Fibroblast of lung (primary cell): ENCODE results near the gene STPG4. TPM values are rescaled to one million over a fixed set of nuclear protein-coding genes. Genes with fewer than 3 reads are reported as not detected.

Source experiments
- DNase-seq, 2 donors: peaks; one replicate each; pipeline versions ENCODE4 v3.0.0 to v3.0.0-alpha.2; 2010; ENCODE audit warnings: low read depth in 2 of 2
- H2AFZ ChIP-seq: 2 replicates; pipeline ENCODE4 v1.5.1; 2012; ENCODE audit warnings: low read length, control low read depth, inconsistent platforms
- H3K27ac ChIP-seq: 2 replicates; pipeline ENCODE4 v1.5.1; 2011; ENCODE audit warnings: low read length, control low read depth; ENCODE audit not compliant: insufficient read depth
- H3K27me3 ChIP-seq: 2 replicates; pipeline ENCODE4 v1.5.1; 2011; ENCODE audit warnings: mild to moderate bottlenecking, low read length; ENCODE audit not compliant: control insufficient read depth, insufficient read depth
- H3K36me3 ChIP-seq: 2 replicates; pipeline ENCODE4 v1.5.1; 2011; ENCODE audit warnings: low read length; ENCODE audit not compliant: control insufficient read depth, insufficient read depth
- H3K4me1 ChIP-seq: 2 replicates; pipeline ENCODE4 v1.5.1; 2011; ENCODE audit warnings: low read length; ENCODE audit not compliant: control insufficient read depth, insufficient read depth; ENCODE audit errors: extremely low read depth
- H3K4me2 ChIP-seq: 2 replicates; pipeline ENCODE4 v1.5.1; 2011; ENCODE audit warnings: low read length, control low read depth; ENCODE audit not compliant: insufficient read depth; ENCODE audit errors: extremely low read depth
- H3K4me3 ChIP-seq, 4 experiments: fragments of 200-600 bp in 1 of 4; sonication (generic) in 1 of 4; replicated peaks in 1 of 4; 2 replicates each; pipeline ENCODE4 v1.5.1; 2011 to 2016; ENCODE audit warnings: low read length in 4 of 4, low read depth in 3 of 4, mild to moderate bottlenecking in 3 of 4, control low read depth in 2 of 4, inconsistent platforms in 1 of 4, mixed read lengths in 1 of 4; ENCODE audit not compliant: insufficient read depth in 1 of 4; ENCODE audit errors: control extremely low read depth in 1 of 4
- H3K79me2 ChIP-seq: 2 replicates; pipeline ENCODE4 v1.5.1; 2012; ENCODE audit warnings: mild to moderate bottlenecking, low read length, inconsistent platforms; ENCODE audit not compliant: control insufficient read depth, insufficient read depth
- H3K9ac ChIP-seq: 2 replicates; pipeline ENCODE4 v1.5.1; 2011; ENCODE audit warnings: mild to moderate bottlenecking, low read length, control low read depth; ENCODE audit not compliant: insufficient read depth
- H3K9me3 ChIP-seq: 2 replicates; pipeline ENCODE4 v1.5.1; 2012; ENCODE audit warnings: low read depth, low read length; ENCODE audit not compliant: control insufficient read depth, insufficient read depth
- H4K20me1 ChIP-seq: 2 replicates; pipeline ENCODE4 v1.5.1; 2011; ENCODE audit warnings: low read length; ENCODE audit not compliant: control insufficient read depth, insufficient read depth; ENCODE audit errors: extremely low read depth
- CTCF ChIP-seq, 2 donors: IDR thresholded peaks in 1 of 2; conservative IDR thresholded peaks in 1 of 2; 1 replicate in 1 of 2; 2 replicates in 1 of 2; pipeline ENCODE4 v1.5.1; 2011 to 2012; ENCODE audit warnings: low read length in 2 of 2, control low read depth in 1 of 2, inconsistent platforms in 1 of 2, low read depth in 1 of 2, mild to moderate bottlenecking in 1 of 2
- EZH2 ChIP-seq: IDR thresholded peaks from 2 replicates; pipeline ENCODE4 v1.5.1; 2012; ENCODE audit warnings: low read length, control low read depth, mild to moderate bottlenecking; ENCODE audit errors: missing control alignments
- polyA plus RNA-seq, 2 donors: library from polyadenylated mRNA; depleted of rRNA in 1 of 2; stranded (reverse) in 1 of 2; unstranded in 1 of 2; fragments of >200 nt; gene quantifications; 2 replicates each; pipeline ENCODE4 v1.2.1, GENCODE V29; 2011 to 2012; ENCODE audit warnings: missing spikeins in 1 of 2
- total RNA-seq: library from RNA; depleted of rRNA; stranded (reverse); fragments of >200 nt; gene quantifications from 2 replicates; pipeline ENCODE4 v1.2.1, GENCODE V29; 2014

The STPG4 gene
- total and polyA plus RNA-seq, 2 donors (not counting 1 experiment from before 2014, with no cell fraction given) = 0.33 TPM; not detected in 1

- Histone ChIP-seq H3K36me3 (no peaks in the 10 kb centered on the region), H3K4me3 (no peak overlapping the region), H3K9ac (no peak overlapping the region), H3K4me1 (peaks cover 8% of the 10 kb centered on the region), H3K27me3 (no peaks in the 10 kb centered on the region), H4K20me1 (no peaks in the 10 kb centered on the region), H3K4me2 (no peak overlapping the region), H2AFZ (no peak overlapping the region), H3K9me3 (no peaks in the 10 kb centered on the region), H3K27ac (no peak overlapping the region), H3K79me2 (no peaks in the 10 kb centered on the region)
- DNase-seq = no peak
- no peak for TF ChIP-seq EZH2
- no peak for TF ChIP-seq CTCF (conservative IDR thresholded peaks at IDR 0.05 in 1 of 2, IDR thresholded peaks at IDR 0.05 in 1 of 2; ENCODE audit: low read depth in 1 of 2, low read length in 2 of 2)
These were observed 59.6 kb downstream of the STPG4 start for GRCh38 chr2:47095349-47096020.

DNA sequence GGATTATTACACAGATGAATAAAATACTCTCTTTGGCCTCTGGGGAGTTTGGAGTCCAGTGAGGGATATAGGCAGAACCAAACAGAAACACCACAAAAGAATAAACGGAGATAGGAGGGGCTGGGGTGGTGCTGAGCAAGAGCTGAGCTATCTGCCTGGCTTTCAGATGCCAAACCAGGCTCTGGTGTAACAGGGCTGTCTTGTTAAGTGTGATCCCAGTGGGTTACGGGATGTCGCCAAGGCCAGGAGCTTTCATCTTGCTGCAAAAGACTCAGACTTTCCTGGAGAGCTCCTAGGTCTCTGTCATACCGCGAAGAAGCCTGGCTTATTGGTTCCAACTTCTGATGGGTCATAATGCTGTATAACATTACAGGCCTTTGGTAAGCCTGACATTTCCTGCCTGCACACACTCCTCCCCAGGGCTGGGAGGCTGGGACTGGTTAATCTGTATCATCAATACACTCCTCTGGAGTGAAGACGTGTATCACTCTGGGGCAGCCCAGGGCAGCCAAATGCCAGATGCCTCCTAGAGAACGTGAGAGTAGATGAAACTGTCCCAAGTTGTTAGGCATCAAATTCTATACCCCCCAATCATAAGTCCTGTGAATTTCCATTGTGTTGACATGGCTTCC lies 60.5 kb downstream of the STPG4 start:
- Histone ChIP-seq H4K20me1 (no peaks in the 10 kb centered on the region), H3K27me3 (no peaks in the 10 kb centered on the region), H3K4me2 (peak overlapping the region; percentile 25), H3K9me3 (no peaks in the 10 kb centered on the region), H3K36me3 (no peaks in the 10 kb centered on the region), H2AFZ (peak overlapping the region; percentile 32), H3K9ac (no peak overlapping the region), H3K79me2 (no peaks in the 10 kb centered on the region), H3K4me3 (no peak overlapping the region), H3K27ac (no peak overlapping the region), H3K4me1 (peaks cover 8% of the 10 kb centered on the region)
- TF ChIP-seq EZH2 (no peak), CTCF (conservative IDR thresholded peaks at IDR 0.05 in 1 of 2, IDR thresholded peaks at IDR 0.05 in 1 of 2; ENCODE audit: low read depth in 1 of 2, low read length in 2 of 2) (no peak)
- peak; percentile 36 to 59 for DNase-seq

GRCh38 chr2:47093626-47094025 lies 61.5 kb downstream of the STPG4 start:
- Histone ChIP-seq H3K4me2 (no peak overlapping the region), H3K9me3 (no peaks in the 10 kb centered on the region), H2AFZ (no peak overlapping the region), H3K27me3 (no peaks in the 10 kb centered on the region), H3K36me3 (no peaks in the 10 kb centered on the region), H3K27ac (no peak overlapping the region), H4K20me1 (no peaks in the 10 kb centered on the region), H3K4me3 (no peak overlapping the region), H3K9ac (no peak overlapping the region), H3K4me1 (peaks cover 14% of the 10 kb centered on the region), H3K79me2 (no peaks in the 10 kb centered on the region)
- TF ChIP-seq CTCF (conservative IDR thresholded peaks at IDR 0.05 in 1 of 2, IDR thresholded peaks at IDR 0.05 in 1 of 2; ENCODE audit: low read depth in 1 of 2, low read length in 2 of 2) = no peak
- TF ChIP-seq EZH2 = no peak
- DNase-seq = no peak
